Natural killer cell (primary cell): Measurements from ENCODE around the gene PRKN. TPM values are rescaled to one million over a fixed set of nuclear protein-coding genes. Genes with fewer than 3 reads are reported as not detected.
"Not testable (repeated sequence)": the region's sequence is repeated elsewhere in the genome, so short reads cannot be mapped to it uniquely, and the experiment has no call there.

Experiments
- ATAC-seq, 3 donors: fragments of 150-1000 bp in 2 of 3; fragments of 200-7000 bp in 1 of 3; cut with Tn5 transposase; 1 replicate in 1 of 3; 2 replicates in 2 of 3; pipeline ENCODE4 v1.10.0; 2021; ENCODE audit warnings: mild to moderate bottlenecking in 2 of 3, moderate library complexity in 2 of 3
- DNase-seq, 2 donors: peaks; one replicate each; pipeline versions ENCODE4 v3.0.0 to v3.0.0-alpha.2; 2013 to 2021; ENCODE audit warnings: mixed read lengths in 1 of 2
- H3K27ac ChIP-seq: one replicate; pipeline ENCODE4 v1.5.1; 2013; ENCODE audit warnings: mild to moderate bottlenecking, low read length
- H3K27me3 ChIP-seq: one replicate; pipeline ENCODE4 v1.6.1; 2013; ENCODE audit warnings: low read length; ENCODE audit not compliant: control insufficient read depth, insufficient read depth
- H3K36me3 ChIP-seq: one replicate; pipeline ENCODE4 v1.6.1; 2013; ENCODE audit warnings: low read length; ENCODE audit not compliant: control insufficient read depth, insufficient read depth
- H3K4me1 ChIP-seq: one replicate; pipeline ENCODE4 v1.6.1; 2013; ENCODE audit warnings: low read length; ENCODE audit not compliant: control insufficient read depth, insufficient read depth
- H3K4me3 ChIP-seq: one replicate; pipeline ENCODE4 v1.5.1; 2013; ENCODE audit warnings: low read length
- H3K9me3 ChIP-seq: one replicate; pipeline ENCODE4 v1.6.1; 2013; ENCODE audit warnings: low read length; ENCODE audit not compliant: control insufficient read depth, insufficient read depth
- H3K27ac Mint-ChIP-seq, 2 donors: one replicate each; pipeline ENCODE4 v1.8.0; 2022; ENCODE audit warnings: mild to moderate bottlenecking in 2 of 2, mixed read lengths in 2 of 2, moderate library complexity in 1 of 2
- H3K27me3 Mint-ChIP-seq, 2 donors: one replicate each; pipeline ENCODE4 v1.8.0; 2022; ENCODE audit warnings: low read depth in 2 of 2, mixed read lengths in 2 of 2
- H3K36me3 Mint-ChIP-seq: one replicate; pipeline ENCODE4 v1.8.0; 2022; ENCODE audit warnings: mixed read lengths
- H3K4me1 Mint-ChIP-seq, 2 donors: one replicate each; pipeline ENCODE4 v1.8.0; 2022; ENCODE audit warnings: mixed read lengths in 2 of 2
- H3K4me3 Mint-ChIP-seq: one replicate; pipeline ENCODE4 v1.8.0; 2022; ENCODE audit warnings: mild to moderate bottlenecking, moderate library complexity, mixed read lengths
- H3K9me3 Mint-ChIP-seq, 2 donors: one replicate each; pipeline ENCODE4 v1.8.0; 2022; ENCODE audit warnings: mixed read lengths in 2 of 2
- WGBS: methylation state at CpG from one replicate; pipeline ENCODE4 v1.1.7; 2013; ENCODE audit warnings: missing lambda C conversion rate; ENCODE audit not compliant: insufficient coverage; 5-methylcytosine and 5-hydroxymethylcytosine counted together
- intact Hi-C: fragments of 100-400 bp; cut with micrococcal nuclease; formaldehyde crosslinking; loops from one replicate; pipeline ENCODE4 v1.14.2; 2022
- total RNA-seq, 4 donors: library from RNA; stranded (reverse); fragments of 120-200 nt in 1 of 4; gene quantifications; one replicate each; pipeline versions ENCODE4 v1.2.3 to v1.2.4, GENCODE V29; 2013 to 2022
- TF ChIP-seq, protein P1 (sequence below): fragments of 200-600 bp; IDR thresholded peaks from one replicate; pipeline ENCODE4 v1.8.0; 2022; ENCODE audit warnings: antibody characterized with exemption

The PRKN gene
- total RNA-seq, 3 donors from 2014 or later (not counting 1 experiment from before 2014, with no cell fraction given): 1.4 to 1.9 (median 1.9) TPM

GRCh38 chr6:161826512-161826911 is 901.1 kb downstream of the PRKN start:
- Mint-ChIP-seq H3K27me3 (no peaks in the 10 kb centered on the region), H3K9me3 (no peaks in the 10 kb centered on the region), H3K4me3 (no peak overlapping the region), H3K27ac (no peak overlapping the region), H3K4me1 (no peaks in the 10 kb centered on the region), H3K36me3 (no peaks in the 10 kb centered on the region)
- DNase-seq (no peak), ATAC-seq (no peak)
- H3K9me3 ChIP-seq: no peaks in the 10 kb centered on the region
- intact Hi-C loops: no loop called here
- no peaks in the 10 kb centered on the region for H3K36me3 ChIP-seq
- no peaks in the 10 kb centered on the region for H3K4me1 ChIP-seq
- H3K27me3 ChIP-seq: no peaks in the 10 kb centered on the region
- no peak overlapping the region for H3K27ac ChIP-seq
- TF ChIP-seq, protein P1, sequence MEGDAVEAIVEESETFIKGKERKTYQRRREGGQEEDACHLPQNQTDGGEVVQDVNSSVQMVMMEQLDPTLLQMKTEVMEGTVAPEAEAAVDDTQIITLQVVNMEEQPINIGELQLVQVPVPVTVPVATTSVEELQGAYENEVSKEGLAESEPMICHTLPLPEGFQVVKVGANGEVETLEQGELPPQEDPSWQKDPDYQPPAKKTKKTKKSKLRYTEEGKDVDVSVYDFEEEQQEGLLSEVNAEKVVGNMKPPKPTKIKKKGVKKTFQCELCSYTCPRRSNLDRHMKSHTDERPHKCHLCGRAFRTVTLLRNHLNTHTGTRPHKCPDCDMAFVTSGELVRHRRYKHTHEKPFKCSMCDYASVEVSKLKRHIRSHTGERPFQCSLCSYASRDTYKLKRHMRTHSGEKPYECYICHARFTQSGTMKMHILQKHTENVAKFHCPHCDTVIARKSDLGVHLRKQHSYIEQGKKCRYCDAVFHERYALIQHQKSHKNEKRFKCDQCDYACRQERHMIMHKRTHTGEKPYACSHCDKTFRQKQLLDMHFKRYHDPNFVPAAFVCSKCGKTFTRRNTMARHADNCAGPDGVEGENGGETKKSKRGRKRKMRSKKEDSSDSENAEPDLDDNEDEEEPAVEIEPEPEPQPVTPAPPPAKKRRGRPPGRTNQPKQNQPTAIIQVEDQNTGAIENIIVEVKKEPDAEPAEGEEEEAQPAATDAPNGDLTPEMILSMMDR: no peak
- H3K4me3 ChIP-seq: no peak overlapping the region
- WGBS: 92% methylated on average over 6 of the region's 6 CpGs

DNA sequence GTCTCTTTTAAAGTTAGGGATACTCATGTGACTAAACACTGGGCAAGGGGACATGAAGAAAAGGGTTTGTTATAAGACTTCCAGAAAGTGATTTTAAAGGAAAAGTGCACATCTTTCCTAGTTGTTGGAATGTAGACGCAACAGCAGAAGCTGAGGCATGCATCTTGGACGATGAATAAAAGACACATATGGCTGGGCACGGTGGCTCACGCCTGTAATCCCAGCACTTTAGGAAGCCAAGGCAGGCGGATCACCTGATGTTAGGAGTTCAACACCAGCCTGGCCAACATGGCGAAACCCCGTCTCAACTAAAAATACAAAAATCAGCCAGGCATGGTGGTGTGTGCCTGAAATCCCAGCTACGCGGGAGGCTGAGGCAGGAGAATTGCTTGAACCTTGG is 905.4 kb downstream of the PRKN start:
- intact Hi-C loops: not testable (repeated sequence)

GRCh38 chr6:161817881-161818280 is 909.7 kb downstream of the PRKN start:
- H3K36me3 Mint-ChIP-seq: no peaks in the 10 kb centered on the region
- H3K4me3 ChIP-seq: no peak overlapping the region
- DNase-seq (no peak), ATAC-seq (no peak)
- intact Hi-C loops: no loop called here
- 92% methylated on average over 4 of the region's 4 CpGs for WGBS
- H3K27me3 Mint-ChIP-seq: peaks cover 0 to 2% of the 10 kb centered on the region in 2 donors
- no peaks in the 10 kb centered on the region for H3K9me3 ChIP-seq
- H3K27ac ChIP-seq: no peak overlapping the region
- H3K4me1 ChIP-seq: no peaks in the 10 kb centered on the region
- H3K36me3 ChIP-seq: no peaks in the 10 kb centered on the region
- no peak overlapping the region for H3K27ac Mint-ChIP-seq
- H3K4me3 Mint-ChIP-seq: no peak overlapping the region
- no peaks in the 10 kb centered on the region for H3K4me1 Mint-ChIP-seq
- TF ChIP-seq, protein P1: no peak
- H3K27me3 ChIP-seq: no peaks in the 10 kb centered on the region
- peaks cover 0 to 2% of the 10 kb centered on the region in 2 donors for H3K9me3 Mint-ChIP-seq

More for the DNA sequence above, 905.4 kb downstream of the PRKN start:
- H3K27me3 Mint-ChIP-seq, ATAC-seq, H3K9me3 ChIP-seq, H3K36me3 Mint-ChIP-seq, H3K36me3 ChIP-seq, H3K9me3 Mint-ChIP-seq, H3K27ac Mint-ChIP-seq, DNase-seq, H3K4me1 Mint-ChIP-seq, H3K27me3 ChIP-seq, H3K4me3 Mint-ChIP-seq, H3K4me1 ChIP-seq, H3K27ac ChIP-seq, H3K4me3 ChIP-seq: not testable (repeated sequence)
- 94% methylated on average over 9 of the region's 9 CpGs for WGBS

DNA sequence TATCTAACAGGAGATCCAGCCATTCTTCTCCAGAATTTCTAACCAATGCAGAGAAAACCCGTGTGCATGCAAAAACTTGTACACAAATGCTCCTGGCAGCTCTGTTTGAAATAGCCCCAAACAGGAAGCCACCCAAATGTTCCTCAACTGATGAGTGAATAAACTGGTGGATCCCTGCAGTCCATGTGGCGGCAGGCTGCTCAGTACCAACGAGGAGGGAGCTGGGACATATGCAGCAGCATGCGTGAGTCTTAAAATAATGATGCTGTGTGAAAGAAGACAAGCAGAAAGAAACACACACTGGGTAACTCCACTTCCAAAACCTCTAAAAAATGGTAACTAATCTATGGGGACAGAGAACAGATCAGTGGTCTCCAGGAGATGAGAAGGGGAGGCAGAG is 911.6 kb downstream of the PRKN start:
- Histone ChIP-seq H3K9me3 (no peaks in the 10 kb centered on the region), H3K36me3 (no peaks in the 10 kb centered on the region), H3K27ac (no peak overlapping the region), H3K4me1 (no peaks in the 10 kb centered on the region), H3K4me3 (no peak overlapping the region), H3K27me3 (no peaks in the 10 kb centered on the region)
- no peak for ATAC-seq
- 62% methylated on average over 4 of the region's 4 CpGs for WGBS
- no peaks in the 10 kb centered on the region for H3K4me1 Mint-ChIP-seq
- intact Hi-C loops: no loop called here
- peaks cover 2 to 3% of the 10 kb centered on the region in 2 donors for H3K9me3 Mint-ChIP-seq
- TF ChIP-seq, protein P1: no peak
- H3K27me3 Mint-ChIP-seq: peaks cover 0 to 2% of the 10 kb centered on the region in 2 donors
- H3K27ac Mint-ChIP-seq: no peak overlapping the region
- DNase-seq: no peak
- H3K36me3 Mint-ChIP-seq: no peaks in the 10 kb centered on the region
- H3K4me3 Mint-ChIP-seq: no peak overlapping the region
